NCI-H2171 treated with DMSO at 0.1 percent for 48 hours (cell line): Measurements from ENCODE around the gene PARD3.
A peak's percentile ranks its signal among the peaks of the same experiment; 100 is the strongest.

Experiments
- DNase-seq: peaks from one replicate; lab custom pipeline; 2025; lab: John Stamatoyannopoulos, UW

PARD3 gene

GRCh38 chr10:34249634-34250033, 565.5 kb downstream of the PARD3 start:
- peak; percentile 9 for DNase-seq

- no peak for DNase-seq
Measured at GRCh38 chr10:34247560-34247959, 567.5 kb downstream of the PARD3 start.

GRCh38 chr10:34244756-34245484, 570.2 kb downstream of the PARD3 start:
- no peak for DNase-seq

GRCh38 chr10:34241226-34242000, 573.7 kb downstream of the PARD3 start:
- DNase-seq: no peak

- no peak for DNase-seq
Measured at GRCh38 chr10:34240039-34240438, 575.1 kb downstream of the PARD3 start.

GRCh38 chr10:34237898-34238455, 577.1 kb downstream of the PARD3 start:
- no peak for DNase-seq

GRCh38 chr10:34236931-34237330, 578.2 kb downstream of the PARD3 start:
- peak; percentile 78 for DNase-seq

GRCh38 chr10:34235164-34235832, 579.8 kb downstream of the PARD3 start:
- DNase-seq: peak; percentile 13

- DNase-seq: no peak
Measured at GRCh38 chr10:34232481-34232880, 582.6 kb downstream of the PARD3 start.

- DNase-seq: peak; percentile 7
Measured at GRCh38 chr10:34231441-34232180, 583.5 kb downstream of the PARD3 start.

- no peak for DNase-seq
Measured at GRCh38 chr10:34229917-34230316, 585.2 kb downstream of the PARD3 start.

GRCh38 chr10:34228066-34228465, 587.0 kb downstream of the PARD3 start:
- no peak for DNase-seq

GRCh38 chr10:34224639-34225038, 590.5 kb downstream of the PARD3 start:
- DNase-seq: no peak

- no peak for DNase-seq
Measured at GRCh38 chr10:34223658-34224057, 591.4 kb downstream of the PARD3 start.

GRCh38 chr10:34222359-34222758, 592.7 kb downstream of the PARD3 start:
- no peak for DNase-seq

- no peak for DNase-seq
Measured at GRCh38 chr10:34219753-34220548, 595.1 kb downstream of the PARD3 start.

GRCh38 chr10:34217524-34217923, 597.6 kb downstream of the PARD3 start:
- DNase-seq: no peak

- DNase-seq: no peak
Measured at GRCh38 chr10:34216348-34216945, 598.6 kb downstream of the PARD3 start.

- no peak for DNase-seq
Measured at GRCh38 chr10:34213805-34214197, 601.3 kb downstream of the PARD3 start.

GRCh38 chr10:34213193-34213804, 601.8 kb downstream of the PARD3 start:
- DNase-seq: no peak
